ENCODE results near the gene RAC2.

Gene RAC2

DNA sequence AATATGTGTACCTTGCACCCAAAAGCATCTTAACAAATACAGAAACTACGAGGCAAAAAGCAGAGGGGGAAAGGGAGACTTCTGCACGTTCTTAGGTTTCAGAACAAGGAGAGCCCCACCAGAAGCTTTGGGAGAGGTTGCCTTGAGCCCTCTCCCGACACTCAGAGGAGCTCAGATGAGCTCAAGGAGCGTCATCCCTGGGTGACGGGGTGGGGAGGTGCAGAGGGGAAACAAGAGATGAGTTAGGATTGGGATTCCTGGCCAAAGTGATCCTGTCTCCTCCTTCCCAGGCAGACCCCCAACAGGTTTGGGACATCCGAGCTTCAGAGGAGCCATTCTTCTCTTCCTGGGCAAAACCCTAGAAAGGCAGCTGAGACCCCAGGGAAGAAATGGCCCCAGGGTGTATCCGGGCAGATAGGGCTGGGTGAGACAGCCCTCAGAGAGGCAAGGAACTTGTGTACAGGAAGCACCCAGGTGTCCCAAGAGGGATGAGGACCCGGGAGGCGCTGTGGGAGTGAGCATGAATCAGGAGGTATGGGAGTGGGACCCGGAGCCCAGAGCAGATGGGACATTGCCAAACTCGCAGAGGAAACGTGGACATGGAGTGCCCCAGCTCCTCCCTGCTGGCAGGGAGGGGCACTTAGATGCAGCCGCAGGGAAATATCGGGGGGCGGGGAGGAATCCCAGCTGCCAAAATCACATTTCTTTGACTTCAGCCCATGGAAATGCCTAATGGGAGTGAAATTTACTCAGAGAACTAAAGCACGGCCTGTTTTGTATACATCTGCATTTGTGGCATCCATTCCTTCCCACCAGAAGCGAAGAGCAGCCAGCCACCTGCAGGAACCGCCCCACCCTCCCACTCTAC, 68.4 kb downstream of the RAC2 start:
- DNase-seq (ENCODE audit: low read depth): no peak

Measured in stimulated activated CD8-positive, alpha-beta memory T cell treated with anti-CD3 and anti-CD28 coated beads, Interleukin-15, amount 100 ng/mL, for 24 hours (primary cell).